Panc1 (cell line): ENCODE data around the gene SDC3. TPM values are rescaled to one million over a fixed set of nuclear protein-coding genes. Genes with fewer than 3 reads are reported as not detected.

Experiments used
- ATAC-seq: fragments of 200-7000 bp; cut with Tn5 transposase; 2 replicates; pipeline ENCODE4 v1.9.1; 2020; ENCODE audit warnings: mild to moderate bottlenecking, moderate library complexity
- BruUV-seq: library from RNA; stranded (reverse); fragments of 400-500 nt; replicated peaks from 2 replicates; lab custom pipeline; 2021; lab: Mats Ljungman, UMichigan
- CTCF ChIA-PET: fragments of 300-600 bp; sonication (Branson Sonifier 250); formaldehyde crosslinking; loops from one replicate; lab custom pipeline; 2022; ENCODE audit warnings: antibody characterized with exemption; lab: Charles Lee
- POLR2A ChIA-PET: fragments of 300-600 bp; sonication (Branson Sonifier 250); formaldehyde crosslinking; loops from one replicate; lab custom pipeline; 2022; ENCODE audit warnings: antibody characterized with exemption; lab: Charles Lee
- DNase-seq: peaks from one replicate; pipeline ENCODE4 v3.0.0-alpha.2; 2010; ENCODE audit warnings: low read depth, low spot score
- H3K27ac ChIP-seq: 2 replicates; pipeline ENCODE4 v1.5.1; 2011; ENCODE audit warnings: mild to moderate bottlenecking, low read length, inconsistent platforms
- H3K27me3 ChIP-seq: fragments of 200-500 bp; sonication (Bioruptor generic); 2 replicates; pipeline ENCODE4 v1.6.0; 2014; ENCODE audit warnings: low read length, inconsistent platforms; ENCODE audit not compliant: control insufficient read depth, insufficient read depth
- H3K36me3 ChIP-seq: fragments of 200-500 bp; sonication (Bioruptor generic); 2 replicates; pipeline ENCODE4 v1.5.1; 2014; ENCODE audit warnings: inconsistent platforms, mild to moderate bottlenecking, low read length, moderate library complexity; ENCODE audit not compliant: control insufficient read depth, insufficient read depth
- H3K4me1 ChIP-seq: 2 replicates; pipeline ENCODE4 v1.5.1; 2011; ENCODE audit warnings: inconsistent platforms, mild to moderate bottlenecking, low read length, moderate library complexity; ENCODE audit not compliant: control insufficient read depth, insufficient read depth
- H3K4me3 ChIP-seq, 2 experiments: 2 replicates each; pipeline ENCODE4 v1.5.1; 2011 to 2012; ENCODE audit warnings: low read depth in 2 of 2, low read length in 2 of 2, mild to moderate bottlenecking in 2 of 2, inconsistent platforms in 1 of 2, moderate library complexity in 1 of 2
- H3K9me3 ChIP-seq: fragments of 200-500 bp; sonication (Bioruptor generic); 2 replicates; pipeline ENCODE4 v1.5.1; 2014; ENCODE audit warnings: low read depth, mild to moderate bottlenecking, inconsistent platforms, low read length, moderate library complexity; ENCODE audit not compliant: control insufficient read depth, insufficient read depth
- POLR2AphosphoS5 ChIP-seq: IDR thresholded peaks from 2 replicates; pipeline ENCODE4 v1.6.1; 2012; ENCODE audit warnings: mild to moderate bottlenecking, low read depth, low read length, moderate library complexity
- SIN3A ChIP-seq: IDR thresholded peaks from 2 replicates; pipeline ENCODE4 v1.6.1; 2012; ENCODE audit warnings: low read depth, mild to moderate bottlenecking, low read length, moderate library complexity, borderline replicate concordance; ENCODE audit not compliant: insufficient read depth
- TCF7L2 ChIP-seq: IDR thresholded peaks from 2 replicates; pipeline ENCODE4 v1.6.1; 2011; ENCODE audit warnings: mild to moderate bottlenecking, low read depth, low read length, inconsistent platforms
- in situ Hi-C: cut with HindIII; loops from 2 replicates; pipeline ENCODE4 v1.10.0; 2016; ENCODE audit warnings: low sequenced_read_pairs, low pct_unique_long_range_greater_than_20kb
- intact Hi-C: fragments of 100-400 bp; cut with micrococcal nuclease; formaldehyde crosslinking; loops from one replicate; pipeline ENCODE4 v1.10.0; 2022; ENCODE audit not compliant: unreplicated experiment
- total RNA-seq: library from RNA; stranded (reverse); gene quantifications from one replicate; pipeline ENCODE4 v1.2.1, GENCODE V29; 2021; ENCODE audit not compliant: unreplicated experiment
- TF ChIP-seq, protein P1 (sequence below): fragments of 450-650 bp; IDR thresholded peaks from 2 replicates; pipeline ENCODE4 v1.5.1; 2017; ENCODE audit warnings: mild to moderate bottlenecking
- TF ChIP-seq, protein P2 (sequence below), 2 experiments: IDR thresholded peaks; 2 replicates each; pipeline ENCODE4 v1.6.1; 2011 to 2012; ENCODE audit warnings: low read depth in 2 of 2, control low read depth in 1 of 2, low read length in 1 of 2, mild to moderate bottlenecking in 1 of 2, moderate library complexity in 1 of 2; ENCODE audit not compliant: insufficient read depth in 1 of 2

SDC3 gene
- total RNA-seq, 1 experiment from 2014 or later, result 36.1 TPM

GRCh38 chr1:30915491-30916230, 7.1 kb upstream of the SDC3 start:
- intact Hi-C loops (no loop called here), in situ Hi-C loops (loop anchor here (25.0 kb wide), 1 partner anchor 103 kb away; no protein-coding TSS in a partner anchor)
- no TSS peak for BruUV-seq
- H3K27me3 ChIP-seq, result no peaks in the 10 kb centered on the region
- no peak for DNase-seq
- H3K4me3 ChIP-seq, result no peak overlapping the region
- no peaks in the 10 kb centered on the region for H3K4me1 ChIP-seq
- no peak for TF ChIP-seq SIN3A
- TF ChIP-seq POLR2AphosphoS5, result no peak
- TF ChIP-seq, protein P1, sequence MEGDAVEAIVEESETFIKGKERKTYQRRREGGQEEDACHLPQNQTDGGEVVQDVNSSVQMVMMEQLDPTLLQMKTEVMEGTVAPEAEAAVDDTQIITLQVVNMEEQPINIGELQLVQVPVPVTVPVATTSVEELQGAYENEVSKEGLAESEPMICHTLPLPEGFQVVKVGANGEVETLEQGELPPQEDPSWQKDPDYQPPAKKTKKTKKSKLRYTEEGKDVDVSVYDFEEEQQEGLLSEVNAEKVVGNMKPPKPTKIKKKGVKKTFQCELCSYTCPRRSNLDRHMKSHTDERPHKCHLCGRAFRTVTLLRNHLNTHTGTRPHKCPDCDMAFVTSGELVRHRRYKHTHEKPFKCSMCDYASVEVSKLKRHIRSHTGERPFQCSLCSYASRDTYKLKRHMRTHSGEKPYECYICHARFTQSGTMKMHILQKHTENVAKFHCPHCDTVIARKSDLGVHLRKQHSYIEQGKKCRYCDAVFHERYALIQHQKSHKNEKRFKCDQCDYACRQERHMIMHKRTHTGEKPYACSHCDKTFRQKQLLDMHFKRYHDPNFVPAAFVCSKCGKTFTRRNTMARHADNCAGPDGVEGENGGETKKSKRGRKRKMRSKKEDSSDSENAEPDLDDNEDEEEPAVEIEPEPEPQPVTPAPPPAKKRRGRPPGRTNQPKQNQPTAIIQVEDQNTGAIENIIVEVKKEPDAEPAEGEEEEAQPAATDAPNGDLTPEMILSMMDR, result no peak
- TF ChIP-seq, protein P2, sequence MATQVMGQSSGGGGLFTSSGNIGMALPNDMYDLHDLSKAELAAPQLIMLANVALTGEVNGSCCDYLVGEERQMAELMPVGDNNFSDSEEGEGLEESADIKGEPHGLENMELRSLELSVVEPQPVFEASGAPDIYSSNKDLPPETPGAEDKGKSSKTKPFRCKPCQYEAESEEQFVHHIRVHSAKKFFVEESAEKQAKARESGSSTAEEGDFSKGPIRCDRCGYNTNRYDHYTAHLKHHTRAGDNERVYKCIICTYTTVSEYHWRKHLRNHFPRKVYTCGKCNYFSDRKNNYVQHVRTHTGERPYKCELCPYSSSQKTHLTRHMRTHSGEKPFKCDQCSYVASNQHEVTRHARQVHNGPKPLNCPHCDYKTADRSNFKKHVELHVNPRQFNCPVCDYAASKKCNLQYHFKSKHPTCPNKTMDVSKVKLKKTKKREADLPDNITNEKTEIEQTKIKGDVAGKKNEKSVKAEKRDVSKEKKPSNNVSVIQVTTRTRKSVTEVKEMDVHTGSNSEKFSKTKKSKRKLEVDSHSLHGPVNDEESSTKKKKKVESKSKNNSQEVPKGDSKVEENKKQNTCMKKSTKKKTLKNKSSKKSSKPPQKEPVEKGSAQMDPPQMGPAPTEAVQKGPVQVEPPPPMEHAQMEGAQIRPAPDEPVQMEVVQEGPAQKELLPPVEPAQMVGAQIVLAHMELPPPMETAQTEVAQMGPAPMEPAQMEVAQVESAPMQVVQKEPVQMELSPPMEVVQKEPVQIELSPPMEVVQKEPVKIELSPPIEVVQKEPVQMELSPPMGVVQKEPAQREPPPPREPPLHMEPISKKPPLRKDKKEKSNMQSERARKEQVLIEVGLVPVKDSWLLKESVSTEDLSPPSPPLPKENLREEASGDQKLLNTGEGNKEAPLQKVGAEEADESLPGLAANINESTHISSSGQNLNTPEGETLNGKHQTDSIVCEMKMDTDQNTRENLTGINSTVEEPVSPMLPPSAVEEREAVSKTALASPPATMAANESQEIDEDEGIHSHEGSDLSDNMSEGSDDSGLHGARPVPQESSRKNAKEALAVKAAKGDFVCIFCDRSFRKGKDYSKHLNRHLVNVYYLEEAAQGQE (IDR thresholded peaks at IDR 0.05; ENCODE audit: insufficient read depth in 1 of 2, low read depth in 2 of 2, low read length in 1 of 2), result no peak
- no peak for TF ChIP-seq TCF7L2
- no peaks in the 10 kb centered on the region for H3K36me3 ChIP-seq
- CTCF ChIA-PET, result interaction anchor here (0.6 to 2.0 kb wide), 4 partner anchors 13 to 136 kb away, joined by 4 to 9 read pairs (median 6); no protein-coding TSS in a partner anchor
- no peak overlapping the region for H3K27ac ChIP-seq
- no peak for ATAC-seq
- POLR2A ChIA-PET, result no interaction called here
- no peaks in the 10 kb centered on the region for H3K9me3 ChIP-seq

- no peaks in the 10 kb centered on the region for H3K36me3 ChIP-seq
- ATAC-seq, result no peak
- ChIA-PET POLR2A (no interaction called here), CTCF (interaction anchor here (0.6 to 2.0 kb wide), 3 partner anchors 14 to 135 kb away, joined by 4 to 9 read pairs (median 8); no protein-coding TSS in a partner anchor)
- intact Hi-C loops, result loop anchor here (5.0 kb wide), 1 partner anchor 193 kb away; the partner anchor contains the start of gene MATN1
- H3K27ac ChIP-seq, result no peak overlapping the region
- no peak overlapping the region for H3K4me3 ChIP-seq
- no peaks in the 10 kb centered on the region for H3K27me3 ChIP-seq
- BruUV-seq, result no TSS peak
- DNase-seq, result no peak
- TF ChIP-seq POLR2AphosphoS5, result no peak
- TF ChIP-seq, protein P1, result no peak
- TF ChIP-seq TCF7L2, result no peak
- no peak for TF ChIP-seq SIN3A
- TF ChIP-seq, protein P2 (IDR thresholded peaks at IDR 0.05; ENCODE audit: insufficient read depth in 1 of 2, low read depth in 2 of 2, low read length in 1 of 2), result no peak
- H3K4me1 ChIP-seq, result no peaks in the 10 kb centered on the region; the same call in 1 of the 2 replicates
- in situ Hi-C loops, result loop anchor here (25.0 kb wide), 1 partner anchor 103 kb away; no protein-coding TSS in a partner anchor
- no peaks in the 10 kb centered on the region for H3K9me3 ChIP-seq
Measured at GRCh38 chr1:30914931-30915330, 6.4 kb upstream of the SDC3 start.
